Activated CD4-positive, CD25-positive, alpha-beta regulatory T cell (primary cell): Measurements from ENCODE around the gene TMEM205.
"Not testable (repeated sequence)": the region's sequence is repeated elsewhere in the genome, so short reads cannot be mapped to it uniquely, and the experiment has no call there.

ENCODE experiments used
- DNase-seq, 4 experiments: peaks; one replicate each; lab custom pipeline; 2025; lab: John Stamatoyannopoulos, UW

TMEM205 gene

GRCh38 chr19:11339254-11340098 is 6.6 kb downstream of the TMEM205 start, which contains the start of gene RAB3D:
Gene RAB3D, minus strand, starts transcription at chr19:11339657. Its CDS starts 2,258 bp downstream, at chr19:11337399.
- DNase-seq: peak; percentile 56 to 73 (median 62)

DNA sequence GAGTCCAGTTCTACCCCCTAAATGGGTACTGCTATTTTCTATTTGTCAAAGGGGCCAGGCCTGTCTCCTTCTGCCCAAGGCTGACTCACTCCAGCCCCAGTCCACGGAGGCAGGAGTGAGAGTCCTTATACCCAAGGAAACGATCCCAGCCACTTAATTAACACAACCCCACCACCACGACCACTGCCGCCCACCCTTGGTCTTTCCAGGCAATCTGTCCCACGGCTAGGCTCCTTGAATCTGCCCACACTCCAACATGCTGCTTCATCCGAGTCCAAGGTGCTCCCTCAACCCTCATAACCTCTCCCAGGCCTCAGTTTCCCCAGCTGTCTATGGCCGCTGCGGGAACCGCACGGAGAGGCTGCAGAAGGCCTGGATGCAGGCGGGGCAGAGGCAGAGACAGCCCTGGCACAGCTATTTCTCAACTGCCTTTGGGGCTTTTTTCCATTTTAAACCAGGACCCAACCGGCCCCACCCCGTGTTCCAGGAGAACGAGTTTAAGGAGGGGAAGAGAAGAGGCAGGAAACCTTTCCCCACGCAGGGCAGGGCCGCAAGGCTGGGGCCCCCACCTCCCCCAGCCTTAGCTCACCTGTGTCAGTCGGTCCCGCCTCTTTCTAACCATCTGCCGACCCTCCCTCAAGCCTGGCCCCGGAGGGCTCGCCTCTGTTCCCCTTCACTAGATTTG is 7.4 kb downstream of the TMEM205 start:
- no peak for DNase-seq

- no peak for DNase-seq
Observed at GRCh38 chr19:11338121-11338520, 7.9 kb downstream of the TMEM205 start.

GRCh38 chr19:11337080-11337479 is 9.0 kb downstream of the TMEM205 start:
- no peak for DNase-seq

DNA sequence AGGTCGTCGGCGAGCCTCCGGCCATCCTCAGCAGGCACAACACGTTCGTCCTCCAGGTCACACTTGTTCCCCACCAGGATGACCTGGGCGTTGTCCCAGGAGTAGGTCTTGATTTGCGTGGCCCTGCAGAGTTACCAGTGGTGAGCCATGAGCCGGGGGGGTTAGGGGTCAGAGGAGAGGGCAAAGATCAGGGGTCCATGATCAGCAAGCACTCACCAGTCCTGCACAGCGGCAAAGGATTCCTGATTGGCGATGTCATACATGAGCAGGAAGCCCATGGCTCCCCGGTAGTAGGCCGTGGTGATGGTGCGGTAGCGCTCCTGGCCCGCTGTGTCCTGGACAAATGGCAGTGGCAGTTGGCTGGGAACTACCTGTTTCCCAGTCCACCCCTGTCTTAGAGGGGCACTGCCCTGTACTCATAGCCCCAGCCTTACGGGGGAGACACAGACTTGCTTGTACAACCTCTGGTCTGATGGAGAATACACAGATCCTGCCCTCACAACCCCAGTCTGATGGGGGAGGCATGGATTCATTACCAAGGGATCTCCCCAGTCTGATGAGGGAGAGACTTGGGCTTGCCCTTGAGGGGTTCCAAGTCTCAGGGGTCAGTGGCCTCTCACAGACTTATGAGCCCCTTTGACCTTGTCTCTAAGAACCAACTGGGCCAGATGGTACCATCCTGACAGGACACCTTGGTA is 10.5 kb downstream of the TMEM205 start:
- DNase-seq: no peak

- DNase-seq: not testable (repeated sequence)
Observed at GRCh38 chr19:11333838-11334237, 12.2 kb downstream of the TMEM205 start.

DNA sequence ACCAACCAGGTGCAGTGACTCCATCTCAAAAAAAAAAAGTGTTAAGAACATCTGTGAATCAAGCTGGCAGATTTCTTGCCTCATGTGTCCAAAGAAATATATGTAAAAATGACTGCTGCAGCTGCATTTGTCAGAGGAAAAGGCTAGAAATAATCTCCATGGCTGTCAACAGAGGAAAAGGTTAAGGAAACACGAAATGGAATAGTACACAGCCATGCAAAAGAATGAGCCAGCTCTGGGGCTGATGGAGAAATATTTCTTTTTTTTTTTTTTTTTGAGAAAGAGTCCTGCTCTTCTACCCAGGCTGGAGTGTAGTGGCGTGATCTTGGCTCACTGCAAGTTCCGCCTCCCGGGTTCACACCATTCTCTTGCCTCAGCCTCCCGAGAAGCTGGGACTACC is 13.2 kb downstream of the TMEM205 start:
- DNase-seq: no peak

GRCh38 chr19:11331502-11331901 is 14.6 kb downstream of the TMEM205 start:
- no peak for DNase-seq

GRCh38 chr19:11330127-11330526 is 15.9 kb downstream of the TMEM205 start:
- DNase-seq: no peak

- no peak for DNase-seq
Observed at GRCh38 chr19:11325544-11325943, 20.5 kb downstream of the TMEM205 start.

DNA sequence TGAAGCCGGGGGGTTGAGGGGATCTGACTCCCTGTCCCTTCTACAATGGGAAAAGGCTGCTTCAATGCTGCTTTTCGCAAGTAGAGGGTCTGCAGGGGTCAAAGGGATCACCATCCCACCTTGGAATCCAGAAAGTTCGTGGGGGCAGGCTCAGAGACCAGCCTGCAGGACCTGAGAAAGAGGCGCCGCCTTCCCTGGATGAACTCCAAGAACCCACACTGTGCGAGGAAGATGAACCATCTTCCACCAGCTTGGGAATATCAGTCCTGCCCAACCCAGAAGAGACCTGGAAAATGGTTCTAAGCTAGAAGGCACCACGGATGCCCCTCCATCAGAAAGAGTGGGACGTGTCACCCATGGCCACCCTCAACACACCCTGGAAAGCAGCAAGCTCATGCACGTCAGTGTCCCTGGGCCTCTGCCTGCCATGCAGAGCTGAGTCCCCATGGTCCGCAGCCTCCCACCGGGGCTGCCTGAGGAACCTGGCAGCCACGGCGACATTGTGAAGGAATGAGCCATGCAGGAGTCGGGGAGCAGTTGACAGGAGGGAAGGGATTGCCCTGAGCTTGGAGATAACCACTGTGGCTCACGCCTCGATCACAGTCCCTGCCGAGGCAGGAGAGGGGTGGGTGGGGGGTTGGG is 21.2 kb downstream of the TMEM205 start:
- DNase-seq: no peak

DNA sequence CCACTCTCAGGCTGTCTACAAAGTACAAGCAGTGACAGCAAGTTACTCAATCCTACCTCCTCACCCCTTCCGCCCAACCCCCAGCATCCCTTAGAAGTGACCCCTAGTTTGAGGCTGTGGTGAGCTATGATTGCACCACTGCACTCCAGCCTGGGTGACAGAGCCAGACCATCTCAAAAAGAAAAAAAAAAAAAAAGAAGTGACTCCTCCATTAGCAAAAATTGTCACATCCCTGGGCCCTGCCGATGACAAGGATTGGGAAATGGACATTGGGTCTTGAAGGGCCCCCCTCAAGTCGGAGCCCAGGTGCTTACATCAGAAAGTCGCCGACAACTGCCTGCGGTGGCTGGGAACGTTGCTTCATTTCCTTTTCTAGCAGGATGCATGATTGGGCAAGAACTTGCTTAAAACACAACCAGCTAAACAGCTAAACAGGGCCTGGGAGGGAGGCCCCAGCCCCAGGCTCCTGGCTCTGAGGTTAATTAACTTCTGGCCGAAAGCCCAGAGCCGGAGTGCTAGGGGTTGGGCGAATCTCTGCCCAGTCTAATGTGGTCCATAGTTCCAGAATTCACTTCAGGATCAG is 21.9 kb downstream of the TMEM205 start:
- DNase-seq: no peak

DNA sequence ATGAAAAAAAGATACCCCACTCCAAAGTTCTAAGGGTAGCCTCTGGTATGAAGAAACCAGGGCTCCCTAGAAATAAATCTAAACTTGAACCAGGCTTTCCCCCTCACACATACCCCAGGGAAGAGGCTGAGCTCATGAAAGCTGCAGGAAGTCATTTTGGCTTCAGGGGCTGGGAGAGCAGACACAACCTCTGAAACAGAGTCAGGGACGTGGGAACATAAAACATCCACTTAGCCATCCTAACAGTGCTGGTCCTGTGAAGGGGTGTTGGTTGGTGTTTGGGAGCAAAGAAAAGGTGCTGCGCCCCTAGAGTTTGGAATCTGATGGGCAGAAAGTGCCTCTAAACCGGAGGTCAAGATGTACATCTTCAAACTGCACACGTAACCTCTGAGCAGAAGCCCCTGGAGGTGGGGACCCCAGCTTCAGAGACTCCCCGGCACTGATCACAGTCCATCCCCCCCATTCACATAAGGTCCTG is 22.4 kb downstream of the TMEM205 start:
- DNase-seq: no peak

GRCh38 chr19:11322269-11323024 is 23.6 kb downstream of the TMEM205 start:
- DNase-seq: no peak

- no peak for DNase-seq
Observed at GRCh38 chr19:11321191-11322126, 24.6 kb downstream of the TMEM205 start.

GRCh38 chr19:11320278-11320995 is 25.6 kb downstream of the TMEM205 start:
- not testable (repeated sequence) for DNase-seq

- no peak for DNase-seq
Observed at GRCh38 chr19:11306337-11306736, 39.7 kb downstream of the TMEM205 start.

DNA sequence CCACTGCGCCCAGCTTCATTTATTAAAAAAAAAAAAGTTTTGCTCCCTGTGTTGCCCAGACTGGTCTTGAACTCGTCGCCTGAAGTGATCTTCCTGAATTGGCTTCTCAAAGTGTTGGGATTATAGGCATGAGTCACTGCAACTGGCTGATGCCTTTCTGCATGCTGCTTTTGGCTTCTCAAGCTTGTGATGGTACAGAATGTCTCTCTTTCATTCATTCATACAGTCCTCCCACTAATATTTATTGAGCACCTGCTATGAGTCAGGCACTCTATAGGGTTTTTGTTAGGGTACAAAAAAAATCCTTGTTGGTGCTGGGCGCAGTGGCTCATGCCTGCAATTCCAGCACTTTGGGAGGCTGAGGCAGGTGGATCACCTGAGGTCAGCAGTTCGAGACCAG is 41.1 kb downstream of the TMEM205 start:
- DNase-seq: no peak

DNA sequence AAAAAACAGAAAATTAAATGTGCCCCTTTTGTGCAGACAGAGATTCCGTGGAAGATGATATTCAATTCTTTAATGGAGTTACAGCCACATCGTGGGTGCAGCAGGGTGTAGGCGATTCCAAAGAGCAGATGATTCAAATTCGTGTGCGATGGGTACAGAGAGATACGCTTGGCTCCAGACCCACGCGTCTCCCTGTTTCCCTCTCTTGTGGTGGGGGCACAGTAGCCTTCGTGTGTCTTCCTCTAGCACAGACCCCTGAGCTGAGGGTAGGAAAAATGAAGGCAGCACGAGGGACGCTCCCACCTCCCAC is 45.3 kb downstream of the TMEM205 start:
- DNase-seq: no peak
